ENCODE results near the gene SETD4. TPM values are rescaled to one million over a fixed set of nuclear protein-coding genes. Genes with fewer than 3 reads are reported as not detected.

The SETD4 gene
- total and polyA plus RNA-seq, 2 of the 4 experiments (the other 2 are of a cell fraction) = 9.5 to 11.4 TPM

DNA sequence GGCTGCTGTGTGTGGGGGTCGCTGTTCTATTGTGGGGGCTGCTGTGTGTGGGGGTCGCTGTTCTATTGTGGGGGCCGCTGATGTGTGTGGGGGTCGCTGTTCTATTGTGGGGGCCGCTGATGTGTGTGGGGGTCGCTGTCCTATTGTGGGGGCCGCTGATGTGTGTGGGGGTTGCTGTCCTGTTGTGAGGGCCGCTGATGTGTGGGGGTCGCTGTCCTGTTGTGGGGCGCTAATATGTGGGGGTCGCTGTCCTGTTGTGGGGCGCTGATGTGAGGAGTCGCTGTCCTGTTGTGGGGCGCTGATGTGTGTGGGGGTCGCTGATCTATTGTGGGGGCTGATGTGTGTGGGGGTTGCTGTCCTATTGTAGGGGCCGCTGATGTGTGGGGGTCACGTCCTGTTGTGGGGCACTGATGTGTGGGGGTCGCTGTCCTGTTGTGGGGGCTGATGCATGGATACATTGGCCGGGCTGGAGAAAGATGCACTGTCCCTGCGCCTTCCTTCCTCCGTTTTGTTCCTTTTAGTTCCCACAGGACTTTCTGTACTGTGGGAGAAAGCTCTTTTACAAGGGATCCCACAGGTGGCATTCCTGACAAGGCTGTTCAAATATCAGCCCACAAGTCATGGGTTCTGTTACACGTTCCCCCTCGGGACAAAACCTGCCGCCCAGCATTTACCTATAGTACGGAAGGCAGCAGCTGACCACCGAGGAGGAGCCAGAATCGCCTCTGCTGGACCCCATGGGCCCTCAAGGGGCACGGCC, 27.5 kb downstream of the SETD4 start:
- 93% methylated on average over 11 of the region's 28 CpGs; no CpG with 5 or more reads in 1 of the 2 experiments for WGBS, 2 experiments (ENCODE audit: extremely low coverage in 2 of 2, insufficient read length in 1 of 2)
- 0 out of 2 replicates have a peak, but pooled peaks cover 1% of the 10 kb centered on the region for H3K4me1 ChIP-seq (ENCODE audit: control insufficient read depth, insufficient read depth, low read length)
- H3K36me3 ChIP-seq (ENCODE audit: control insufficient read depth, insufficient read depth, low read length) = peaks cover 11% of the 10 kb centered on the region
- H4K20me1 ChIP-seq (ENCODE audit: insufficient read depth, low read length) = no peaks in the 10 kb centered on the region
- CTCF ChIA-PET = interaction anchor here (0.6 kb wide), 1 partner anchor 1140 kb away, joined by 3 read pairs; no protein-coding TSS in a partner anchor
- no peak for ATAC-seq (ENCODE audit: low read depth)
- BruUV-seq (replicated peaks) = no TSS peak
- no peak overlapping the region for H2AFZ ChIP-seq (replicated peaks; ENCODE audit: low read length, poor library complexity)
- no peak for TF ChIP-seq CEBPB (IDR thresholded peaks at IDR 0.05; ENCODE audit: low read depth, low read length)
- TF ChIP-seq POLR2A (IDR thresholded peaks at IDR 0.05; ENCODE audit: low read depth, low read length) = no peak
- TF ChIP-seq MAZ (IDR thresholded peaks at IDR 0.05; ENCODE audit: borderline replicate concordance, low read depth, low read length) = no peak
- TF ChIP-seq MXI1 (IDR thresholded peaks at IDR 0.05; ENCODE audit: borderline replicate concordance, low read depth, low read length) = no peak
- TF ChIP-seq, protein P1, sequence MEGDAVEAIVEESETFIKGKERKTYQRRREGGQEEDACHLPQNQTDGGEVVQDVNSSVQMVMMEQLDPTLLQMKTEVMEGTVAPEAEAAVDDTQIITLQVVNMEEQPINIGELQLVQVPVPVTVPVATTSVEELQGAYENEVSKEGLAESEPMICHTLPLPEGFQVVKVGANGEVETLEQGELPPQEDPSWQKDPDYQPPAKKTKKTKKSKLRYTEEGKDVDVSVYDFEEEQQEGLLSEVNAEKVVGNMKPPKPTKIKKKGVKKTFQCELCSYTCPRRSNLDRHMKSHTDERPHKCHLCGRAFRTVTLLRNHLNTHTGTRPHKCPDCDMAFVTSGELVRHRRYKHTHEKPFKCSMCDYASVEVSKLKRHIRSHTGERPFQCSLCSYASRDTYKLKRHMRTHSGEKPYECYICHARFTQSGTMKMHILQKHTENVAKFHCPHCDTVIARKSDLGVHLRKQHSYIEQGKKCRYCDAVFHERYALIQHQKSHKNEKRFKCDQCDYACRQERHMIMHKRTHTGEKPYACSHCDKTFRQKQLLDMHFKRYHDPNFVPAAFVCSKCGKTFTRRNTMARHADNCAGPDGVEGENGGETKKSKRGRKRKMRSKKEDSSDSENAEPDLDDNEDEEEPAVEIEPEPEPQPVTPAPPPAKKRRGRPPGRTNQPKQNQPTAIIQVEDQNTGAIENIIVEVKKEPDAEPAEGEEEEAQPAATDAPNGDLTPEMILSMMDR (conservative IDR thresholded peaks at IDR 0.05; ENCODE audit: low read depth, low read length) = no peak
- no peak for TF ChIP-seq SMC3 (IDR thresholded peaks at IDR 0.05; ENCODE audit: low read depth, low read length)
- TF ChIP-seq CHD1 (IDR thresholded peaks at IDR 0.05; ENCODE audit: low read depth, low read length) = no peak
- no peak for TF ChIP-seq NFE2L2 (IDR thresholded peaks at IDR 0.05; ENCODE audit: low read depth, low read length)
- TF ChIP-seq, protein P2, sequence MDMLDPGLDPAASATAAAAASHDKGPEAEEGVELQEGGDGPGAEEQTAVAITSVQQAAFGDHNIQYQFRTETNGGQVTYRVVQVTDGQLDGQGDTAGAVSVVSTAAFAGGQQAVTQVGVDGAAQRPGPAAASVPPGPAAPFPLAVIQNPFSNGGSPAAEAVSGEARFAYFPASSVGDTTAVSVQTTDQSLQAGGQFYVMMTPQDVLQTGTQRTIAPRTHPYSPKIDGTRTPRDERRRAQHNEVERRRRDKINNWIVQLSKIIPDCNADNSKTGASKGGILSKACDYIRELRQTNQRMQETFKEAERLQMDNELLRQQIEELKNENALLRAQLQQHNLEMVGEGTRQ (IDR thresholded peaks at IDR 0.05; ENCODE audit: low read depth, low read length) = no peak
- TF ChIP-seq RCOR1 (IDR thresholded peaks at IDR 0.05; ENCODE audit: insufficient replicate concordance, low read length) = no peak
- TF ChIP-seq RAD21 (IDR thresholded peaks at IDR 0.05; ENCODE audit: low read length) = no peak
- TF ChIP-seq FOS (IDR thresholded peaks at IDR 0.05; ENCODE audit: low read depth, low read length) = no peak
- no peak for TF ChIP-seq MAFK (IDR thresholded peaks at IDR 0.05; ENCODE audit: low read depth, low read length)
- TF ChIP-seq RFX5 (IDR thresholded peaks at IDR 0.05; ENCODE audit: low read depth, low read length) = no peak
- TF ChIP-seq BHLHE40 (IDR thresholded peaks at IDR 0.05; ENCODE audit: low read depth, low read length) = no peak
- TF ChIP-seq, protein P3, sequence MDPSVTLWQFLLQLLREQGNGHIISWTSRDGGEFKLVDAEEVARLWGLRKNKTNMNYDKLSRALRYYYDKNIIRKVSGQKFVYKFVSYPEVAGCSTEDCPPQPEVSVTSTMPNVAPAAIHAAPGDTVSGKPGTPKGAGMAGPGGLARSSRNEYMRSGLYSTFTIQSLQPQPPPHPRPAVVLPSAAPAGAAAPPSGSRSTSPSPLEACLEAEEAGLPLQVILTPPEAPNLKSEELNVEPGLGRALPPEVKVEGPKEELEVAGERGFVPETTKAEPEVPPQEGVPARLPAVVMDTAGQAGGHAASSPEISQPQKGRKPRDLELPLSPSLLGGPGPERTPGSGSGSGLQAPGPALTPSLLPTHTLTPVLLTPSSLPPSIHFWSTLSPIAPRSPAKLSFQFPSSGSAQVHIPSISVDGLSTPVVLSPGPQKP (IDR thresholded peaks at IDR 0.05; ENCODE audit: borderline replicate concordance, low read depth, low read length) = no peak
- no peaks in the 10 kb centered on the region for H3K27me3 ChIP-seq (ENCODE audit: control insufficient read depth, insufficient read depth, low read length)
- intact Hi-C loops (cut with micrococcal nuclease) = no loop called here
- H3K23ac ChIP-seq (ENCODE audit: low read depth, low read length) = no peak overlapping the region
- no peak overlapping the region for H3K56ac ChIP-seq (ENCODE audit: extremely low read depth, insufficient read depth, low read length)
- no peaks in the 10 kb centered on the region for H3K9me1 ChIP-seq (ENCODE audit: insufficient read depth, low read length)
- H3K4ac ChIP-seq (ENCODE audit: low read depth, low read length) = no peak overlapping the region
- no peak overlapping the region for H3K14ac ChIP-seq (replicated peaks; ENCODE audit: low read depth, low read length)
- no peak overlapping the region for H4K8ac ChIP-seq (ENCODE audit: low read depth in 2 of 2, low read length in 2 of 2)
- no peak overlapping the region for H3K18ac ChIP-seq (ENCODE audit: low read depth, low read length)
- H3K9me3 ChIP-seq (ENCODE audit: control insufficient read depth, insufficient read depth, low read length) = no peaks in the 10 kb centered on the region
- no peak overlapping the region for H2BK15ac ChIP-seq (ENCODE audit: low read depth, low read length)
- H4K91ac ChIP-seq (ENCODE audit: insufficient read depth, low read depth, low read length) = no peak overlapping the region
- no peak for DNase-seq
- dilution Hi-C loops (cut with HindIII; ENCODE audit: low sequenced_read_pairs, unreplicated experiment) = no loop called here
- no peak overlapping the region for H2AK9ac ChIP-seq (replicated peaks; ENCODE audit: low read depth, low read length, poor library complexity)
- H3K27ac ChIP-seq (ENCODE audit: insufficient read depth, low read length) = no peak overlapping the region
- POLR2A ChIA-PET (ENCODE audit: unreplicated experiment) = no interaction called here
- no peak overlapping the region for H4K5ac ChIP-seq (ENCODE audit: low read depth, low read length)
- H3K4me3 ChIP-seq (ENCODE audit: insufficient read depth, low read depth, low read length) = no peak overlapping the region
- no peak overlapping the region for H2AK5ac ChIP-seq (ENCODE audit: low read depth, low read length)
- no peaks in the 10 kb centered on the region for H3K79me1 ChIP-seq (ENCODE audit: low read depth in 1 of 2, low read length in 2 of 2)
- no peak overlapping the region for H3K4me2 ChIP-seq (ENCODE audit: low read depth, low read length)
- H2BK20ac ChIP-seq (ENCODE audit: low read depth, low read length) = no peak overlapping the region
- no peak overlapping the region for H2BK120ac ChIP-seq (ENCODE audit: low read depth, low read length)
- no peak overlapping the region for H3K9ac ChIP-seq (ENCODE audit: low read depth, low read length)
- H2BK5ac ChIP-seq (ENCODE audit: low read depth, low read length, poor library complexity, severe bottlenecking) = no peak overlapping the region
- in situ Hi-C loops (cut with MboI; ENCODE audit: low sequenced_read_pairs) = no loop called here

Data from IMR-90 (cell line).